ENCODE data around the gene KLHL21. TPM values are rescaled to one million over a fixed set of nuclear protein-coding genes. Genes with fewer than 3 reads are reported as not detected.

The KLHL21 gene
- total RNA-seq, 2 experiments from 2014 or later = 33.7 to 35.5 TPM

DNA sequence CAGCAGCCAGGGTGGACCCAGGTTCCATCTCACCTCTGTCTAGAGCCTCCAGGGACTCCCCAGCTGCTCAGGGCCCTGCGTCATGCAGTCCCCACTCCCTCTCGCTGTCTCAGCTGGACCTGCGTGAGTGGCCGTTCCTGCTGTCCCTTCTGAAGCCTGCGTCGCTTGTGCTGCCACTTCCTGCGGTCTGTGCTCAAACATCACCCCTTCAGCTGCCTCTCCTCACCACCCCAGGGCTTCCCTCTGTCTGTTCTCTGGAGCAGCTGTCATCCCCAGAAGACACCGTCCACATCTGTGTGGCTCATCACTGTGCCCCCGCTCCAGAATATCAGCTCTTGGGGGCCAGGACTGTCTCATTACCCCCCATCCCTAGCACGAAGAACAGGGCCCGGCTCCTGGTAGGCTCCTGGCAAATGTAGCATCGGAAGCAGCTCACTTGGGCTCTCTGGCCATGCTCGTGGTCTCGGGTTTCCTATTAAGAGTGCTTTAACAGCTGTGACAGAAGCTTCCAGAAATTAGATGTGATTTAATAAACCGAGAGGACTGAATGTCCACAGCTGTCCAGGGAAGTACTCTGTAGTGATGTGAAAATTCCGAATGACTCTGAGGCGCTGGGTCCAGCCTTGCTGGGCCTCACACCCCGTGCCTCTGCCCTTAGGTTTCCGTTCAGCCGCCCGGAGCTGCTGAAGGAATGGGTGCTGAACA, 25.3 kb upstream of the KLHL21 start:
- ChIA-PET CTCF (interaction anchor here (1.4 kb wide), 1 partner anchor 74 kb away, joined by 4 read pairs; the partner anchor contains the start of genes NOL9 and TAS1R1), POLR2A (no interaction called here)

DNA sequence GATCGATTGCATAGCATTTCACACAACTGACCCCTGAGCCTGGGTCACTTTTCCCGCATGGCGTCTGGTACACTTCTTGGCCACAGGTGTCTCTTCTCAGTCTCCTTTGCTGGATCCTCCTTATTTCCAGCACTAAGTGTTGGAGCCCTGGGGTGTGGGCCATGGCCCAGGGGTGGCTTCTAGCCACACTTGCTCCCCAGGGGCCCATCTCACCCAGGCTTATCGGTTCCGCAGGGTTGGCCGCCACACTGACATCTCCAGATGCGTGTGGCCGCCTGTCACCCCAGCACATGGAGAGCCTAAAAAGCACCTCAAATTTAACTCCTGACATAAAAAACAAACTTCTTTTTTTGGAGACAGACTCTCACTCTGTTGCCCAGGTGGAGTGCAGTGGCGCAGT, 24.4 kb upstream of the KLHL21 start:
- CTCF ChIA-PET = interaction anchor here (1.4 kb wide), 1 partner anchor 73 kb away, joined by 4 read pairs; the partner anchor contains the start of genes NOL9 and TAS1R1
- POLR2A ChIA-PET = no interaction called here

DNA sequence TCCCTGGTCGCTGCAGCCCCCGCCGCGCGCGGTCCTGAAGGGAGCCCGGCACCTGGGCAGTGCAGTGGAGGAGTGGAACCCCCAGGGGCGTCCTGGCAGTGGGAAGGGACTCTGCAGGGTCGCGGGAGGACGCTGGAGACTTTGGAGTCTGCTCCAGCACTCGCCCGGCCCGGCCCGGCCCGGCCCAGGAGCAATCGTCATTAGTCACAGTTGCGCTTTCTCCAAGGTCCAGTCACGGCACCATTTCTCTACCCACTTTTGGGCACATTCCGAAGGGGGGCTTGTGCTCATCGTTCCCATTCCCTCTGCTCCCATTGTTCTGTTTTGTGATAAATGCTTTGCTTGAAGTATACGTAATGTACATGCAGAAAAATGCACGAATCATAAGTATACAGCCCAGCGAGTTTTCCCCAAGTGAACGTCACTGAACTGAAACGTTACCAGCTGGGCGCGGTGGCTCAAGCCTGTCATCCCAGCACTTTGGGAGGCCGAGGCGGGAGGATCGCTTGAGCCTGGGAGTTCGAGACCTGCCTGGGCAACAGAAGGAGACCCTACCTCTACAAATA, 23.0 kb upstream of the KLHL21 start:
- ChIA-PET CTCF (interaction anchor here (0.7 kb wide), 1 partner anchor 41 kb away, joined by 3 read pairs; no protein-coding TSS in a partner anchor), POLR2A (no interaction called here)

DNA sequence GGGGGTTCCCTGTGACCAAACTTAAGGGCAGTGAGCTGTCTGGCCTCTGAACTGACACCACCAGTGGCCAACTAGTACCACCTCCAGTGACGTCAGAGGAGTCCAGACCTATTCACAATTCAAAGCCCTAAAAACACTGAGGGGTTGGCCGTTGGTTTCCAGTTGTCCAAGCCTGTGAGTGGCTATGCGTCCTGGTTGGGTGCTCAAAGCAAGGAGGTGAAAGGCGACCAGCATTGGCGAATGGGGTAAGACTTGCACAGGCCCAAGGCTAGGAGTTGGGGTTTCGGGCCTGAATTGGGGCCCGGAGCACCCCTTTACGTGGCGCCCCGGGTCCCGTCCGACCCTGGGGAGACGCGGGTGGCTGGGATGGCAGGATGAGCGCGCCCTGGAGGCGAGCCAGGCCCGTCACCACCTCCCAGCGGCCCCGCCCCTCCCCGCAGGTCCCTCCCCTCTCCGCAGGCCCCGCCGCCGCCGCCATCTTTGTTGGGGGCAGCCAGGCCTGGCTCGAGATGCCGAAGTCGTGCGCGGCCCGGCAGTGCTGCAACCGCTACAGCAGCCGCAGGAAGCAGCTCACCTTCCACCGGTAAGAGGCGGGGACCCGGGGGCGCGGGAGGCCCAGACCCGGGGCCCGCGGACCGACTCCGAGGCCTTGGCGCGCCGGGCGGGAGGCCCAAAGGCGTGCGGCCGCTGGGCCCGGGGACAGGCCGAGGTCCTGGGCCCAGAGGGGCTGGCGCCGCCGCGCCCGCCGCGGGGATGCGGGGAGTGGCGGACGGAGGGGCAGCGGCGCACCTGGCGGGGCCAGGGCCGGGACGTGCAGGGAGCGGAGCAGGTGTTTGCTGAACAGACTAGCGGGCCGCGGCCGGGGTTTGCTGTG, 22.3 kb upstream of the KLHL21 start, which contains the start of gene THAP3:
TSS of gene THAP3 (plus strand) at position 159 of the 874 bp plus-strand sequence. CDS start at position 510, 351 bp downstream.
- ChIA-PET CTCF (interaction anchor here (0.6 to 1.3 kb wide), 4 partner anchors 23 to 41 kb away, joined by 3 read pairs; partner anchors contain the start of gene KLHL21), POLR2A (interaction anchor here (1.2 to 1.3 kb wide), 2 partner anchors 9 to 21 kb away, joined by 4 read pairs; no protein-coding TSS in a partner anchor)

DNA sequence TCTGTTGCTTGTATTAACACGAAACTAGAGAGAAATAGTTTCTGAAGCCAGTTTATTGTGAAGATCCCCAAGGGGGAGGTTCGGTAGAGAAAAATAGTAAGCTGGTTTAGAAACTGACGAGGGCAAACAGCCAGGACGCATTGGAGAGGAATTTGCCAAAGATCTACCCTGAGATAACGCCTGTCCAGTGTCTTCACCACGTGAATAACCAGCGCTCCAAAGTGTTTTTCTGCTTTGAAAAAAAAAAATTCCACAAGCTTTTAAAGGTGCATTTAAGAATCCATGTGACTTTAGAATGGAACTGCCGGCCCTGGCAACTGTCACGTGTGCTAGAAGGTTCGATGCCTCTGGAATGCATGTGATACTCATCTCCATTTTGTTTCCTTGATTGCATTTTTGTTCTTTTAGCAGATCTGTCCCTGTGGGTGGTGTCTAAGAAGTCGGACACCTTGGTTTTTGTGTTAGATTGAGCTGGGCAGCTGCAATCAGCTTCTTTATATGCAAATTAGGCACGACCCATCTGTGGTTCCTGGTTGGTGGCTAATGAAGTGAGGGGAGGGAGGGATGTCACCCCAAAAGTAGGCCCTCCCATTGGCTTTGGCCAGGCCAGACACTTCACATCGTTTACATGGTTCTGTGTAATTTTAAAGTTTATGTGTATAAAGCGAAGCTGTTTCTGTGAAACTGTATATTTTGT, 20.7 kb upstream of the KLHL21 start:
- ChIA-PET CTCF (interaction anchor here (0.9 to 1.3 kb wide), 2 partner anchors 19 to 21 kb away, joined by 3 to 4 read pairs; partner anchors contain the start of gene KLHL21), POLR2A (interaction anchor here (1.1 to 1.3 kb wide), 2 partner anchors 8 to 21 kb away, joined by 3 to 4 read pairs; partner anchors contain the start of gene KLHL21)

DNA sequence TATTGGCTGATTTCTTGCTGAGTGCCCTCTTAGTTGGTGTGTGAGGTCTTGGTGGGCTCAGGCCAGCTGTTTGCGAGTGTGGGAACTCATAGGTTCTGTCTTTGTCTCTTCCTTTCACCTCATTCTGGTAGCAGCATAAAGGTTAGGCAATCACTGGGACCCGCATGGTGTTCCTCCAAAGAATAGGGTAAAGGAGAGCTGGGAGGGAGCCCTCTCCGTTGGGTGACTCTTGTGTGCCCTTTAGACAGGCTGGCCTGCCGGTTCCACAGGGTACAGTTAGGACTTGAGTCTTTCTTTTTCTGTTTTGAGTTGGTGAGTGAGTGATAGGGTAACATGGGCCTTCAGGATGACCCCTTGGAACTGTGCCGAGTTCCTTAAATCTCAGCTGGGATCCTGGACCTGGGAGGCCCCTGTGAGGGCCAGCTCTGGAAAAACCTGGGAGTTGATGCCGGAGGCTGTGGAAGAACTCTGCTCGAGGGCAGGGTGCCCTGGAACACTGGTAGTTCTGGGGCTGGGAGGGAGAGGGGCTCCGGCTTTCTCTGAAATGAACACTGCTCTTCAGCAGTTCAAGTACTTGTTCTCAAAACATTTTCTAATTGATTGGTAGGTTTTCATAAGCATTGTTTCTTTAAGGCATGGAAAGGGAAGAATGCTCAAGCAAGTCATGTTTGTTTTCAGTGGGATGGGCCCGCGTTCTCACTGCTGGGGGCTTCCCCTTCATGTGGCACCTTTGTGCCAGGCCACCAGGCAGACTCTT, 19.9 kb upstream of the KLHL21 start:
- ChIA-PET CTCF (no interaction called here), POLR2A (interaction anchor here (0.6 to 1.1 kb wide), 2 partner anchors 20 to 54 kb away, joined by 3 to 5 read pairs; partner anchors contain the start of gene KLHL21)

DNA sequence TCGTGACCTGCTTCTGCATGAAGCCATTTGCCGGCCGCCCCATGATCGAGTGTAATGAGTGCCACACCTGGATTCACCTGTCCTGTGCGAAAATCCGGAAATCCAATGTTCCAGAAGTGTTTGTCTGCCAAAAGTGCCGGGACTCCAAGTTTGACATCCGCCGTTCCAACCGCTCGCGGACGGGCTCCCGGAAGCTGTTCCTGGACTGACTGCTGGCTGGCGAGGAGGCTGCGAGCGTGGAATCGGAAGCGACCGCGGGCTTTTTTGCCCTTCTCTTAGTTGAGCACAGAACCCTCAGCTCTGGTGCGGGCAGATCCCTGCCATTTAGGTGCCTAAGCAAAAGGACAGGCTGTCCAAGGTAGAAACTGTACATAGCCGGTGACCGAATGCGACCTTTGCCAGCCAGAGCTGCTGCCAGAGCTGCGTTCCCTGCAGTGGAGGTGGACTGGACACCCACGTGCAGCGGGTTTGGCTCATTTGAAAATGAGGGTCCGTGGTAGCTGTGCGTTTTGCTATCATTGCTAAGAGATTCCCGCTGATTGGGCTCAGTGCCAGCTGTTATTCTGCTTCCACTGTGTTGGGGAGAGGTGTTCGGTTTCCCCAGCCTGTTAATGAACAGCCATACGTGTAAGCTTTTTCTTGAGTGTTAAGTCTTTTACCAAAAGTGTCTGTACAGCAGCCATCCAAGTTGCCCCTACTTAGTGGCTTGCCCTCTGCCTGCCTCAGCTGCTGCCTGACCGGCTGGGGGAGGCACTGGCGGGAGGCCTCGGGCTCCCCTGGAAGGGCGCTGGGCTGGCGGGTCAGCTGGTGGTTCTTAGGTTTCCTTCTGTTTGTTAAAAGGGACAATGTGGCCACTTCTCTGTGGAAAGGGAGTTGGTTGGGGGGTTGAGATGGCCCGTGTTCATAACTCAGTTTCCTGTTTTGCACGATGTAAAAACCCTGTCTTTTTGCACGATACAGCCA, 19.0 kb upstream of the KLHL21 start:
- POLR2A ChIA-PET = interaction anchor here (0.6 kb wide), 2 partner anchors 19 to 55 kb away, joined by 3 to 5 read pairs; no protein-coding TSS in a partner anchor
- CTCF ChIA-PET = no interaction called here

DNA sequence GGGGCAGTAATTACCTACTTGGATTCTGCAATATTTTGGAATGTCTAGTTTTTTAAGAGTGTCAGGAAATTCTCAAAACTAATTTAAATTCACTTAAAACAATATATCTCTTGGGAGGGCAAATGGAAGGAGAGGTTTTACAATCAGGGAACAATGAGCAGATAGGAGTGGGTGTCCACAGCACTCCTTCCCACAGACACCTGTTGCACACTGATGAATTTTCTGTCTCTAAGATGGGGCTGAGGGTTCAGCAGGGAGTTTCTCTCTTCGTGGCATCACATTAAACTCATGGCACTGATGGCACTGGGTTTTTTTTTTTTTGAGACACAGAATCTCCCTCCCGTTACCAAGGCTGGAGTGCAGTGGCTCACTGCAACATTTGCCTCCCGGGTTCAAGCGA, 16.4 kb upstream of the KLHL21 start:
- POLR2A ChIA-PET = no interaction called here

DNA sequence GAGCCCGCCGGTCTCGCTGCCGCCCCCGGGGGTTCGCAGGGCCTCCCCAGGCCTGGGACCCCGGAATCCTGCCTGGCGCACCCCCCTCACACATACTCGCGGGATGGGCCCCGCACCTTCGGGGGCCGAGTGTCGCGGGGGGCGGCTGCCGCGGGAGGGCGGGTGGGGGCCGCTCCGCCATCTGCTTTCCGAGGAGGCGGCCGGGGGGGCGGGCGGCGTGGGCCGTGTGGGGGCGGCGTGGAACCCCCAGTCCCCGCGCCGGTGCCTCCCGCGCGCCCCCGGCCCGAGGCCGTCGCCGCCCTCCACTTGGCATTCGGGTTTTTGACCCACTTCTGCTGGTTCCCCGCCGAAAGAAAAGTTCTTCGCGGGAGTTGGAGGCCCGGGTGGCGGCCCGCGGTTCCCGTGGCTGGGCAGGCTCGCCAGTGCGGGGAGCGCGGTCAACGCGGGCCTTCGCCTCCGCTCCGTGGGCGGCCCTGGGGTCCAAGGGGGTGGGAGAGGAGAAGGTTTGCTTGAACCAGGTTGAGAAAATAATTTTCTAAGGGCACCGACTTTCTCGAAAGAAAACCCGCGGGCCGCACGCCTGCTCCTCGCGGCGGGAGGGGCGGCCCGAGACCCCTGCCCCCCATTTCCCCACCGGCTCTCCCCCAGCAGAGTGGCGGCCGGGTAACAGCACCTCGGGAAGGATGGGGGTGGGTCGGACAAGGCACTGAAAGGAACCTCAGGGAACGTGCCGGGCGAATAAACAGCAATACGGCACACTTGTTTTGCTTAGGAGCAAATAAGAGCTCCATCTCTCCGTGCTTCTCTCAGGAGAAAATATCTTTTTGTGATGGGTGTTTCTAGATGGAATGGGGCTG, 12.5 kb upstream of the KLHL21 start:
- ChIA-PET POLR2A (interaction anchor here (0.7 kb wide), 1 partner anchor 9 kb away, joined by 4 read pairs; the partner anchor contains the start of gene THAP3), CTCF (interaction anchor here (1.0 kb wide), 1 partner anchor 11 kb away, joined by 4 read pairs; no protein-coding TSS in a partner anchor)

More for the DNA sequence above, 16.4 kb upstream of the KLHL21 start:
- CTCF ChIA-PET = no interaction called here

DNA sequence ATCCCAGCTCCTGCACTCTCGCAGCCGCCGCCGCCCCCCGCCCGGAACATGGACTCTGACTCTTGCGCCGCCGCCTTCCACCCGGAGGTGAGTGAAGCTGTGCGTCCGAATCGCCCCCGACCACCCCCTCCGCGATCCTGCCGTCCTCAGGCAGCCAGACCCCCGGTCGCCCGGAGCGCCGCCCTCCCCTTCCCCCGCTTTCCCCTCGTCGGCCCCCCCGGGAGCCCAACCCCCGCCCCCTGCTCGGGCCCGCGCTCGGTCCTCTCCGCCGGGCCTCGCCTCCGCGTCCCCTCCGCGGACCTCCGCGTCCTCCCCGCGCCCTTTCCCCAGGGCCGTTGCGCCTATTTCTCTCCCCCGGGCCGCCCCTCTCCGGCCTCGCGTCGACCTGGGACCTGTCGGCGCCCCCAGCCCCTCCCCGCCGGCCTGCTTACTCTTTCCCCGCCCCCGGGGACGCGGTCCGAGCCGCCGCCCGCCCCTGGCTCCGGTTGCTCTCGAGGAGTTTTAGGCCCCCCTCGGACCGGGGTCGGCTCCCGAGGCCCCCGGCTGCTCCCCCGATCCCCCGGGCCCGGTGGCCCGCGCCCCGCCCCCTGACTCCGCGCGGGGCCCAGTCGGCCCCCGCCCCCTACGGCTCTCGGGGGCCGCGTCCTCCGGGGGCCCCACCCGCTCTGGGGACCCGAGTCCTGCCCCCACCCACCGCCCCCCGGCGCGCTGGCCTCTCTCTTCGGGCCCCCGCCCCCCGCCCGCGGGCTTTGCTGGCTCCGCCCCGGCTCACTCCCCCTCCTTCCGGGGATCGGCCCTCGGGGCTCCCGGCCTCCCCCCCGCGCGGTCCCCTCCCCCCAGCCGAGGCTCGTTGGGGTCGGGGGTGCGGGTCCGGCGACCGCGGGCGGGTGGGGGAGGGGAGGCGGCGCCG, 11.6 kb upstream of the KLHL21 start:
- CTCF ChIA-PET = no interaction called here
- POLR2A ChIA-PET = interaction anchor here (0.7 to 1.1 kb wide), 2 partner anchors 12 to 60 kb away, joined by 3 to 20 read pairs; partner anchors contain the start of genes KLHL21 and NOL9

DNA sequence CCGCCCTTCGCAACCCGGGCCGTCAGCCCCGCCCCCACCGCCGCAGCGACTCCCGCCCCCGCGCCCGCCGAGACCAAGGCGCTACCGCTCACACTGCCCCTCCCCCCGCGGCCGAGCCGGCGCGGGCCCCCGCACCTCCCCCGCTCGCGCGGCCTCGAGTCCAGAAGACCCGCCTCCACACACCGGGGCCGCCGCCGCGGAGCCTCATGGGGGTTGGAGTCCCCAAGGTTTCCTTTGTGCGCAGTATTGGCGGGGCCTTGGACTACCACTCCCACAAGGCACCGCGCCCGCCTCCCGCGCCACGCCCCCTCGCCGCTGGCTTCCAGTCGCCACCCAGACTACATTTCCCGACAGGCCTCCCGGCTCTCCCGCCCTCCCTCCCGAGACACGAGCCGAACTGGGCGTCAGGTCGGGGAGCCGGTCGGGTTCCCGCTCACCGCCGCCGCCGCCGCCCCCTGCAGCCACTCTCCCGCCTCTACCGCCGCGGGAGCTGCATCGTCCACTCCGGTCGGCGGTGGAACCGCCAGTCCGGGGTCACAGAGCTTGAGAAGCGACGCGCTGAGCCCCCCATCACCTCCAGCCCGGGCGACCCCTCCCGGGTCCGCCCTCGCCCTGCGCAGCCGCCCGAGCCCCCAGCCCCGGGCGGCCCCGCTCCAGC, 10.8 kb upstream of the KLHL21 start, which contains the start of gene PHF13:
TSS of gene PHF13 (plus strand) at position 371 of the 658 bp plus-strand sequence. CDS start 336 bp downstream, outside the sequence.
- POLR2A ChIA-PET = interaction anchor here (0.7 to 1.1 kb wide), 2 partner anchors 11 to 59 kb away, joined by 3 to 20 read pairs; partner anchors contain the start of genes KLHL21 and NOL9
- CTCF ChIA-PET = no interaction called here

DNA sequence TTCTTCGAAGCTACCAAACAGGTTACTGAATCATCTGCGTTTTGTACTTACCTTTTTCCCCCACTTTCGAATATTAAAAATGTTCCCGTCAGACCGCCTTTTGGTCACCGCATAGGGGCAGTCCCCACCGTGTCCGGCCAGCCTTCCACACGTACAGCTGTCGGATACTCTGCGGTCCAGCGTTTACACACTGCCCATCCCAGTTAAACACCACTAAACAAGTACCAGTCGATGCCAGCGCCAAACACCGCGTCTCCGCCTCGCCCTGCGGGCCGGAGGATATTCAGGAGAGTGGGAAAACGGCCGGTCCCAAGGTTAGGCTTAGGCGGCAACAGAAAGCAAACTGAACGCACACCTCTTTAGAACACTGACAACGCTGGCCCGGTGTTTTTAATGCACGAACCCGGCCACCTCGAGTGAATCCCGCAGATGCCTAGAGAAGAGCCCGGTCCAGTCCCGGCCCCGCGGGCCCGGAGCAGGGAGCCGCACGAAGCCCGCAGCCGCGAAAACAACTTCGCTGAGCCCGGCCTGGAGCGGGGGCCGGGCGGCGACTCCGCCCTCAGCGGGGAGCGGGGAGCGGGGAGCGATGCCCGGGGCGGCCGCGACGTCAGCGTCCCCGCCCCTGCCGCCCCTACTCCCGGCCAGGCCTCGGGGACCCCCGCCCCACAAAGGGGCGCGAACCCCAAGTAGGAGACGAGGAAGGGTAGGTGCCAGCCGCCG, 10.1 kb upstream of the KLHL21 start:
- ChIA-PET CTCF (interaction anchor here (1.5 kb wide), 1 partner anchor 10 kb away, joined by 10 read pairs; the partner anchor contains the start of gene KLHL21), POLR2A (interaction anchor here (1.6 to 2.1 kb wide), 3 partner anchors 9 to 12 kb away, joined by 7 to 8 read pairs (median 7); partner anchors contain the start of gene KLHL21)

DNA sequence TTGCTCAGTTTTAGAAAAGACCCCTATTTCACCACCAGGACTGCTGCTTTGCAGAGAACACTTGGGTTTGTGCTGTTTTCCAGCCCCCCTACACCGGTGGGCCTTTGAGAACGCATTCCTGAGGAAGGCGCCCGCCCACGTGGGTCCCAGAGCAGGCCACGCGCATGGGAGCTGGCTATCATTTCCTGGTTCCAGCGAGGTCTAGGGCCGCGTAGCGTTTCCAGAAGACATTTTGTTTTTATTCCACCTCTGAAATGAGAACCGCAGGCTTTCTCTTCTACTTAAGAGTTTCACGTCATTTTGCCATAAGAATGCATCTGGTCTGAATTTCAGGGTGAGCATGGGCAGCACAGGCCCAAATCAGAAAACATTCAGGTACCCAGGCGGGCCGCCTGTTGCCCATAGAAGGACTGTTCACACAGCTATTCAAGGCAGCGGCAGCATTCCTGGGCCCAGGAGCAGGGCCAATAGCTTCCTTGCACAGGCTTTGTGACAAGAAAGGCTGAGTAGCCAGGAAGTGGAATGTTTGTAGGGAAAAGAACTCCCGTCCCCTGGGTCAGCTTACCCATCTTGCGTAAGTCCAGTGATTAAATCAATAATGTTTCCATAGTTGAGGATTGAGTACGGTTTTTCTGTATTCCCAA, 1.4 kb upstream of the KLHL21 start:
- ChIA-PET POLR2A (interaction anchor here (0.9 to 3.5 kb wide), 7 partner anchors 8 to 98 kb away, joined by 3 to 20 read pairs (median 4); partner anchors contain the start of genes DNAJC11, NOL9, PHF13 and TAS1R1), CTCF (interaction anchor here (1.1 to 4.2 kb wide), 3 partner anchors 12 to 49 kb away, joined by 4 to 17 read pairs (median 4); partner anchors contain the start of genes NOL9 and TAS1R1)
